ENCODE data around the gene ARHGEF4.
"Not testable (repeated sequence)": the region's sequence is repeated elsewhere in the genome, so short reads cannot be mapped to it uniquely, and the experiment has no call there.

Gene ARHGEF4

DNA sequence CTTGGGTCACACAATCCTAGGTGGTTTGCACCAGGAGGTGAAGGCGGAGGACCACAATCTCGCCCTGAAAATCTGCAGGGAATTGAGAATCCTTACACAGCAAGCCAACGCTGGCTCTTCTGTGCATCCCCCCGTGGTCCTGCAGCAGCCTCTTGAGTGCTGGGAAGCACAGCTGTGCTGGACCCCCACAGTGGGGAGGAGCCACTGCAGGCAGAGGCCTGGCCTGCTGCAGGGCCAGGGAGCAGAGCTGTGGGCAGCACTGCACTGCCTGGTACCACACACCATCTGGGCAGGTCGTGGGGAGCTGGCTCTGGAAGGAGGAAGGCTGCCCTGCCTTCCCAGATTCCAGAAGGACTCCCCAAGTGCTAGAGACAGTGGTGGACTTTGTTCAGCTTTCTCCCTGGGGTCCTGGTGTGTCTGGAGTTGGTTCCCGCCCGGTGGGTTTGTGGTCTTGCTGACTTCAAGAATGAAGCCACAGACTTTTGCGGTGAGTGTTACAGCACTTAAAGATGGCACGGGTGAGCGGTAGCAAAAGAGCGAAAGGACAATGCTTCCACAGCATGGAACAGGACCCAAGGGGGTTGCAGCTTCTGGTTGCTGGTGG is 150.3 kb downstream of the ARHGEF4 start:
- no peak overlapping the region for H3K27ac ChIP-seq (ENCODE audit: low read length)
- no peak overlapping the region for H3K4me3 ChIP-seq (ENCODE audit: low read length)
- H2AFZ ChIP-seq (ENCODE audit: low read length): no peak overlapping the region
- H3K27me3 ChIP-seq (replicated peaks; ENCODE audit: insufficient read depth, low read length): no peaks in the 10 kb centered on the region
- no peaks in the 10 kb centered on the region for H3K9me3 ChIP-seq (replicated peaks; ENCODE audit: insufficient read depth, low read length)
- H3K36me3 ChIP-seq (replicated peaks; ENCODE audit: insufficient read depth, low read length): no peaks in the 10 kb centered on the region
- H3K9me2 ChIP-seq (replicated peaks; ENCODE audit: insufficient read depth, low read length): no peaks in the 10 kb centered on the region
- no peak for TF ChIP-seq EZH2phosphoT487 (IDR thresholded peaks at IDR 0.05; ENCODE audit: low read length)
- no peak for TF ChIP-seq EZH2 (optimal IDR thresholded peaks at IDR 0.05; ENCODE audit: low read depth, low read length)
- TF ChIP-seq, protein P1, sequence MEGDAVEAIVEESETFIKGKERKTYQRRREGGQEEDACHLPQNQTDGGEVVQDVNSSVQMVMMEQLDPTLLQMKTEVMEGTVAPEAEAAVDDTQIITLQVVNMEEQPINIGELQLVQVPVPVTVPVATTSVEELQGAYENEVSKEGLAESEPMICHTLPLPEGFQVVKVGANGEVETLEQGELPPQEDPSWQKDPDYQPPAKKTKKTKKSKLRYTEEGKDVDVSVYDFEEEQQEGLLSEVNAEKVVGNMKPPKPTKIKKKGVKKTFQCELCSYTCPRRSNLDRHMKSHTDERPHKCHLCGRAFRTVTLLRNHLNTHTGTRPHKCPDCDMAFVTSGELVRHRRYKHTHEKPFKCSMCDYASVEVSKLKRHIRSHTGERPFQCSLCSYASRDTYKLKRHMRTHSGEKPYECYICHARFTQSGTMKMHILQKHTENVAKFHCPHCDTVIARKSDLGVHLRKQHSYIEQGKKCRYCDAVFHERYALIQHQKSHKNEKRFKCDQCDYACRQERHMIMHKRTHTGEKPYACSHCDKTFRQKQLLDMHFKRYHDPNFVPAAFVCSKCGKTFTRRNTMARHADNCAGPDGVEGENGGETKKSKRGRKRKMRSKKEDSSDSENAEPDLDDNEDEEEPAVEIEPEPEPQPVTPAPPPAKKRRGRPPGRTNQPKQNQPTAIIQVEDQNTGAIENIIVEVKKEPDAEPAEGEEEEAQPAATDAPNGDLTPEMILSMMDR (IDR thresholded peaks at IDR 0.05; ENCODE audit: low read length): no peak
- no peaks in the 10 kb centered on the region for H3F3A ChIP-seq (ENCODE audit: insufficient read depth, low read length)
- no peak overlapping the region for H3K9ac ChIP-seq (ENCODE audit: low read length)
- DNase-seq: no peak
- H3K4me1 ChIP-seq (ENCODE audit: low read length): no peaks in the 10 kb centered on the region
- no peaks in the 10 kb centered on the region for H3K79me2 ChIP-seq (ENCODE audit: low read length)
- no peak overlapping the region for H3K4me2 ChIP-seq (ENCODE audit: low read depth, low read length)
- no peaks in the 10 kb centered on the region for H4K20me1 ChIP-seq (ENCODE audit: insufficient read depth, low read length)

- no peak overlapping the region for H3K9ac ChIP-seq (ENCODE audit: low read length)
- no peaks in the 10 kb centered on the region for H3K79me2 ChIP-seq (ENCODE audit: low read length)
- no peaks in the 10 kb centered on the region for H3K9me3 ChIP-seq (replicated peaks; ENCODE audit: insufficient read depth, low read length)
- TF ChIP-seq EZH2 (optimal IDR thresholded peaks at IDR 0.05; ENCODE audit: low read depth, low read length): no peak
- TF ChIP-seq EZH2phosphoT487 (IDR thresholded peaks at IDR 0.05; ENCODE audit: low read length): no peak
- TF ChIP-seq, protein P1 (IDR thresholded peaks at IDR 0.05; ENCODE audit: low read length): no peak
- H3K27ac ChIP-seq (ENCODE audit: low read length): no peak overlapping the region
- H3F3A ChIP-seq (ENCODE audit: insufficient read depth, low read length): no peaks in the 10 kb centered on the region
- H3K4me2 ChIP-seq (ENCODE audit: low read depth, low read length): no peak overlapping the region
- no peak overlapping the region for H3K4me3 ChIP-seq (ENCODE audit: low read length)
- DNase-seq: no peak
- no peaks in the 10 kb centered on the region for H3K27me3 ChIP-seq (replicated peaks; ENCODE audit: insufficient read depth, low read length)
- H3K4me1 ChIP-seq (ENCODE audit: low read length): no peaks in the 10 kb centered on the region
- H2AFZ ChIP-seq (ENCODE audit: low read length): no peak overlapping the region
- H4K20me1 ChIP-seq (ENCODE audit: insufficient read depth, low read length): no peaks in the 10 kb centered on the region
- H3K36me3 ChIP-seq (replicated peaks; ENCODE audit: insufficient read depth, low read length): no peaks in the 10 kb centered on the region
- no peaks in the 10 kb centered on the region for H3K9me2 ChIP-seq (replicated peaks; ENCODE audit: insufficient read depth, low read length)
Measured at GRCh38 chr2:130987519-130988425, 151.1 kb downstream of the ARHGEF4 start.

- not testable (repeated sequence) for H3K9me2 ChIP-seq (replicated peaks; ENCODE audit: insufficient read depth, low read length); H3K9me3 ChIP-seq (replicated peaks; ENCODE audit: insufficient read depth, low read length); H3F3A ChIP-seq (ENCODE audit: insufficient read depth, low read length); H3K27me3 ChIP-seq (replicated peaks; ENCODE audit: insufficient read depth, low read length); H3K4me2 ChIP-seq (ENCODE audit: low read depth, low read length); H3K79me2 ChIP-seq (ENCODE audit: low read length); DNase-seq; H2AFZ ChIP-seq (ENCODE audit: low read length); H4K20me1 ChIP-seq (ENCODE audit: insufficient read depth, low read length); H3K36me3 ChIP-seq (replicated peaks; ENCODE audit: insufficient read depth, low read length); H3K9ac ChIP-seq (ENCODE audit: low read length); H3K4me3 ChIP-seq (ENCODE audit: low read length); H3K4me1 ChIP-seq (ENCODE audit: low read length); H3K27ac ChIP-seq (ENCODE audit: low read length)
Measured at GRCh38 chr2:130991446-130991845, 154.7 kb downstream of the ARHGEF4 start.

- not testable (repeated sequence) for H3F3A ChIP-seq (ENCODE audit: insufficient read depth, low read length); H2AFZ ChIP-seq (ENCODE audit: low read length); H4K20me1 ChIP-seq (ENCODE audit: insufficient read depth, low read length); H3K4me2 ChIP-seq (ENCODE audit: low read depth, low read length); H3K9ac ChIP-seq (ENCODE audit: low read length); H3K27me3 ChIP-seq (replicated peaks; ENCODE audit: insufficient read depth, low read length); H3K36me3 ChIP-seq (replicated peaks; ENCODE audit: insufficient read depth, low read length); DNase-seq; H3K4me1 ChIP-seq (ENCODE audit: low read length); H3K27ac ChIP-seq (ENCODE audit: low read length); H3K9me3 ChIP-seq (replicated peaks; ENCODE audit: insufficient read depth, low read length); H3K9me2 ChIP-seq (replicated peaks; ENCODE audit: insufficient read depth, low read length); H3K79me2 ChIP-seq (ENCODE audit: low read length); H3K4me3 ChIP-seq (ENCODE audit: low read length)
Measured at GRCh38 chr2:130992003-130992402, 155.3 kb downstream of the ARHGEF4 start.
